ENCODE data around the gene FAM174C.

FAM174C gene

DNA sequence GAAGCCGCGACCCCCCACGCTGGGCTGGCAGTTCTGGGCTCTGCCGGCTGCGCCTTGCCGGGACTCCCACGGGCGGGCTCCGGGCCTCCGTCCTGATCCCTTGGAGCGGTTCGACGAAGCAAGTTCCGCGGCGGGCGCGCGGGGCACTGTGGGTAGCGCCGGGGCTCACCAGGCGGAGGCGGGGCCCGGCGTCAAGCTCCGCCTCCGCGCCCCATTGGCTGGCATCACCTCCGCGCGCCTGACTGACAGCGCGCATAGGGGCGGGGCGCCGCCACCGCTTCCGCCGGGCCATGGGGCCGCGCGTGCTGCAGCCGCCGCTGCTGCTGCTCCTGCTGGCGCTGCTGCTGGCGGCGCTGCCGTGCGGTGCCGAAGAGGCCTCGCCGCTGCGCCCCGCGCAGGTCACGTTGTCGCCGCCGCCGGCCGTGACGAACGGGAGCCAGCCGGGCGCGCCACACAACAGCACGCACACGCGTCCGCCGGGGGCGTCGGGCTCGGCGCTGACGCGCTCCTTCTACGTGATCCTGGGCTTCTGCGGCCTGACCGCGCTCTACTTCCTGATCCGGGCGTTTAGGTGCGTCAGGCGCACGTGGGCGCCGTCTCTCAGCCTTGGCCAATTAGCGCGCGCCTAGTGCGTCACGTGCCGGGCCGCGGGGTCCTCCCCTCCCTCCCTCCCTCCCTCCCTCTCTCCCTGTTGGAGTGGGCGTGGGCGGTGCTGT, at the start of gene FAM174C:
Gene FAM174C (plus strand): TSS at position 271 of the 716 bp plus-strand sequence. CDS start 20 bp downstream, at position 291.
- DNase-seq, result peak; percentile 97

DNA sequence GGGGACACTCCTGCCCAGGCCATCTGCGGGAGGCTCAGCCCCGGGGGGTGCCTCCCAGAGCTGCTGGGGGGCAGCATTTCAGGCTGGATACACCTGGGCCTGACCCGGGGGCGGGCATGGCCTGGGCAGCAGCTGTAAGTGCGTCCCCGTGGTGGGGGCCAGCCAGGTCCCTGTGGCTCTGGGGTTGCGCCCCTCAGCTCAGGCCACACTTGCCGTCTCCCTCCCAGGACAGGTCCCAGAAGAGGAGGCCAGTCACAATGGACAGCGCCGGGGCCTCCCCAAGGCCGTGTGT, 49.2 kb upstream of the FAM174C start:
- no peak for DNase-seq

DNA sequence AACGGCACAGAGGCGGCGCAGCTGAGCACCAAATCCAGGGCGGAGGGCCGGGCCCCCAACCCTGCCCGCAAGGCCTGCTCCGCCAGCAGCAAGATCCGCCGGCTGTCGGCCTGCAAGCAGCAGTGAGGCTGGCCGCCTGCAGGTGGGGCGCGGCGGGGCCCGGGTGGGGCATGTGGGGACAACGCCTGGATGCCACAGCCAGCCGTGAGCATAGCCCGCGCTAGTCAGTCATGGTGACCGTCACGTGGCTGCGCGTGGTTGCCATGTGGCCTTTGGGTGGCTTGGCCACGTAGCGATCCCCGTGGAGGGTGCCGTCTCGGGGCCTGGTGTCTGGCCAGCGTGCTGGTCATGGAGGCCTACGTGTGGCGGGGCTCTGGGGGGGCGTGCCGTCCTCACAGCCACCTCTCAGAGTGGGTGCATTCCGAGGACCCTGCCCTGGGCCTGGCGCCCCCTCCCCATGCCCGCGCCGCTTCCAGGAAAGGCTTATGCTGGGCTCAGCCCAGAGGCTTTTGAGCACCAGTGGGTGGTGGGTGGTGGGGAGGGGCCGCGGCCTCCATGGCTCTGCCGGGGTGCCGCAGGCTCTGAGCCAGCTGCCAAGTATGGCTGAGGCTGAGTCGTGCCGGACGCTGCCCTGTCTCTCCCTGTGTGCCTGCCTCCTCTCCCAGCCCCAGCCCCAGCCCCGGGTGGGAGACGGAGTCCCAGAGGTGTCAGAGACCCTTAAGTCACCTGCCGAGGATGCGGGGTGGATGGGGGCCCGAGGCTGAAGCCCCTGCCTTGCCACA, 48.6 kb upstream of the FAM174C start:
- DNase-seq, result no peak

DNA sequence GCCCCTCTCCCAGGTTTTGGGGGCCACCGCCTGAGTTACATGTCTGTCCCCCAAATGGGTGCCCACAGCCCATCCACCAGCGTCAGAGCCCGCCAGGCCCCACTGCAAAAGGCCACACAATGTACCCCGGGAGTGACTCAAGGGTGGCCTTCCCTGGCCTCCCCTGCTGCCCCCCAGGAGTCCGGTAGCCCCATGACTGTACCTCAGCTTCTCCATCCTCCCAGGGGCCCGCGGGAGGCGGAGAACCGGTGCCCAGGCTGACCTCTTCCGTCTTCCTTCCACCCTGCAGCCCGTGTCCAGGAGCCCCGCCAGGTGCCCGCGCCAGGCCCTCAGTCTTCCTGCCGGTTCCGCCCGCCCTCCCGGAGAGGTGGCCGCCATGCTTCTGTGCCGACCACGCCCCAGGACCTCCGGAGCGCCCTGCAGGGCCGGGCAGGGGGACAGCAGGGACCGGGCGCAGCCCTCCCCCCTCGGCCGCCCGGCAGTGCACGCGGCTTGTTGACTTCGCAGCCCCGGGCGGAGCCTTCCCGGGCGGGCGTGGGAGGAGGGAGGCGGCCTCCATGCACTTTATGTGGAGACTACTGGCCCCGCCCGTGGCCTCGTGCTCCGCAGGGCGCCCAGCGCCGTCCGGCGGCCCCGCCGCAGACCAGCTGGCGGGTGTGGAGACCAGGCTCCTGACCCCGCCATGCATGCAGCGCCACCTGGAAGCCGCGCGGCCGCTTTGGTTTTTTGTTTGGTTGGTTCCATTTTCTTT, 47.9 kb upstream of the FAM174C start:
- no peak for DNase-seq

DNA sequence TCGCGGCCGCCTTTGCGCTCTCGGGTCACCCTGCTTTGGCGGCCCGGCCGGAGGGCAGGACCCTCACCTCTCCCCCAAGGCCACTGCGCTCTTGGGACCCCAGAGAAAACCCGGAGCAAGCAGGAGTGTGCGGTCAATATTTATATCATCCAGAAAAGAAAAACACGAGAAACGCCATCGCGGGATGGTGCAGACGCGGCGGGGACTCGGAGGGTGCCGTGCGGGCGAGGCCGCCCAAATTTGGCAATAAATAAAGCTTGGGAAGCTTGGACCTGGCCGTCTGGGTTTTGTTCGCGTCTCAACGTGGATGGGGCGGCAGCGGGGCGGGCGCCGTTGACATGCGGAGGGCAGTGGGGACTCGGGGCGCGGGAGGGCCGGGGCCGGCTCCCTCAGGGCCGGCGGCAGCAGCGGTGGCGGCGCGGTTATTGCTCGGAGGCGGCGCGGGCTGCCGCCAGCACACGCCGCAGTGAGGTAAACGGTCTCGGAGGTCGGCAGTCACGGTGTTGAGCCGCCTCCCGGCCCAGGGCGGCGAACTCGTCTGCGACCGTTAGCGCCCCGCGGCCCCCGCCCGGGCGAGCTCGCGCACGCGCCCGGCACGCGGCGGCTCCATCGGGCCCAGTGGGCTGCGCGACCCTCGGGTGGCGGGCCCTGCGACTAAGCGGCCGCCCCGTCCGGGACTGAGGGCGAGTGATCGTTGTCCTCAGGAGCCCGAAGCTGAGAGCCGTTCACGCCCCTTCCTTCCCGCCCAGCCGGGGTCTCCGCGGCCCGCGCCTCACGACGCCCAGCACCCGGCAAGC, 47.0 kb upstream of the FAM174C start:
- DNase-seq, result no peak

DNA sequence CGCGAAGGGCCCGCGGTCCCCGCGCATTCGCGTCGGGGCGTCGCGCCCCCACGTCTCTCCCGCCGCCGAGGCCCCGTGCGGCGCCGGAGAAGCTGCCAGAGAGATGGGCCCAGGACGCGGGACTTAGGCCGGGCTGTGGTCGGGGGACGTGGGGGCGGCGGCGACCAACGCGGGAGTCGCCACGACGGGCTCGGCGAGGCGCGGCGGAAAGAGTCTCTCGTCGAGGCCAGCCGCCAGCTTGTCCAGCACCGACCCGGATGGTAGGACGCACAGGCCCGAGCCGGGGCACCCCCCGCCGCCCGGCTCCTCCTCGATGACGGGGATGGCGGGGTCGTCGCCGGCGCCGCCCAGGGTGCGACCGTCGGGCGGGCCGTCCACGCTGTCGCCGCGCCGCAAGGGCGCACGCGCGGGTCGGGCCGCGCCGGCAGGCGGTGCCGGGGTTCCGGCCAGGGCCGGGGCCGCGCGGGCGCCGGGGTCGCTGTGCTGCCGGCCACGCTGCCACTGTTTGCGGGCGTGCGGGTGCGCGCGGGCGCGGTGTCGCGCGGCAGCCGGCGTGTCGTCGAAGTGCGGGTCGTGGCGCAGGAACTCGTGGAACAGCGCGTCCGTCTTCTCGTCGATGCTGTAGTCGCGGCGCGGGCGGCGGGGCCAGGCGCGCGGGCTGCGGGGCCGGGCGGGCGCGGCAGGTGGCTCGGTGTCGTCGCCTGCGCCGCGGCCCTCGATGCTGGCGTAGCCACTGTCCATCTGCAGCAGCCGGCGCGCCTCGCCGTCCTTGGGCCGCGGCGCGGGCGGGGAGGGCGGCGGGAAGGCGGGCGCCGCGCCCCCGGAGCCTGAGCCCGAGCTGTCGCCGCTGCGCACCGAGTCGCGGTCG, 46.0 kb upstream of the FAM174C start:
- no peak for DNase-seq

DNA sequence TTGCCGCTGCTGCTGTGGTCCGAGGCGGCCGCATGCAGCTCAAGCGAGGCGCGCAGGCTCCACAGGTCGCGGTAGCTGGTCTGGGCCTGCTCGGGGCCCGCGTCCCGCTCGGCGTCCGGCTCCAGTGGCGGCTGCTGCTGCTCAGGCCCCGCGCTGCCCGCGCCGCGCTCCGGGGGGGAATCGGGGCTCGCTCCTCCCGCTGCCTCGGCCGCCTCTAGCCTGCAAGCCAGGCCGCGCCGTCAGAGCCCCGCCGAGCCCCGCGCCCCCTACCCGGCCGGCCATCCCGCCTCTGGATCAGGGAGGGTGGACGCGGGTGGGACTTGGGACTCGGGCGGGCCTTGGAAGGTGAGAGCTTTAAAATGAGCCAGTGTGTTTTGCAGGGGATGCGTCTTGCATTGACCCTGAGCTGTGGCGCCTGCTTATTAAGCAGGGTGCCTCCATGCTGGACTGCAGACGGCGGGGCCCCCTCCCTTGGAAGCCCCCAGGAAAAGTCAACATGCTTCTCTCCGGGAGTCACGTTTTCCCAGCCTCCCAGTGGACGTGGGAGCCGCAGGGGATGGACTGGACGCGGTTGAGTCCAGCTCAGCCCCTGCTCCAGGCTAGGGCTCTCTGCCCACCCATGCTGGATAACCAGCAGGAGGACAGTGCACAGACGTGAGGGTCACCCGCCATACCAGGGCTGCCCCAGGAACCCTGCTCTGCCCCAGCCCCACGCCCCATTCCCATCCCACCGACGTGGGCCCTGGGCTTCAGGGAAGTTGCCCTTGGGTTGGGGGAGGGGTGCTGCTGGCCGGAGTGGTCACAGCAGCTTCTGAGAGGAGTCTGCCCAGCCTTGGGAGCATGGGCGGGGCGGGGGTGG, 45.2 kb upstream of the FAM174C start:
- no peak for DNase-seq

DNA sequence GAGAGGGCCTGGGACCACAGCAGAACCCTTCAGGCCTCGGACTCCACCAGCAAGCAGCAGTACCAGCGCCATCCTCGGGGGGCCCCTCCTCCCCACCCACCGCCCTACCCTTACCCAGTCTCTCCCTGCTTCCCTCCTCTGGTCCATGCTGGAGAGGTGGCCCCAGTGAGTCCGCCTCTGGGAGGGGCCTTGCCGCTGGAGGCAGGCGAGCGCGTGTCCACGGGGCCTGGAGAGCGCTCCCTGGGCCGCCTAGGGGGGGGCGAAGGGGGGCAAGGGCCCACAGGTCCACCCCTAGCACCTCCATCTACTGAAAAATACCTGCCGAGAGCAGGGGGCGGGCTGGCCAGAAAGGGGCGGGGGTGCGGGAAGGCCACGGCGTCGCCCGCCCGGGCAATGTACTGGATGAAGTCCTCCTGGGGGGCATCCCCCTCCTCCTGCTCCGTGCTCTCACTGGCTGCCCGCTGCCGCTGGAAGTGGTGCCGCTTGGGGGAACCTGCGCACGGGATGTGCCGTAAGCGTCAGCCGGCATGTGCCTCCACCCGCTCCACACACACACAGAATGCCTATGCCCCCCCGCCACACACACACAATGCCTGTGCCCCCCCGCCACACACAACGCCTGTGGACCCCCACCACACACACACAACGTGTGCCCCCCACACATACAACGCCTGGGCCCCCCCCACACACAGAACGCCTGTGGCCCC, 44.4 kb upstream of the FAM174C start:
- no peak for DNase-seq

DNA sequence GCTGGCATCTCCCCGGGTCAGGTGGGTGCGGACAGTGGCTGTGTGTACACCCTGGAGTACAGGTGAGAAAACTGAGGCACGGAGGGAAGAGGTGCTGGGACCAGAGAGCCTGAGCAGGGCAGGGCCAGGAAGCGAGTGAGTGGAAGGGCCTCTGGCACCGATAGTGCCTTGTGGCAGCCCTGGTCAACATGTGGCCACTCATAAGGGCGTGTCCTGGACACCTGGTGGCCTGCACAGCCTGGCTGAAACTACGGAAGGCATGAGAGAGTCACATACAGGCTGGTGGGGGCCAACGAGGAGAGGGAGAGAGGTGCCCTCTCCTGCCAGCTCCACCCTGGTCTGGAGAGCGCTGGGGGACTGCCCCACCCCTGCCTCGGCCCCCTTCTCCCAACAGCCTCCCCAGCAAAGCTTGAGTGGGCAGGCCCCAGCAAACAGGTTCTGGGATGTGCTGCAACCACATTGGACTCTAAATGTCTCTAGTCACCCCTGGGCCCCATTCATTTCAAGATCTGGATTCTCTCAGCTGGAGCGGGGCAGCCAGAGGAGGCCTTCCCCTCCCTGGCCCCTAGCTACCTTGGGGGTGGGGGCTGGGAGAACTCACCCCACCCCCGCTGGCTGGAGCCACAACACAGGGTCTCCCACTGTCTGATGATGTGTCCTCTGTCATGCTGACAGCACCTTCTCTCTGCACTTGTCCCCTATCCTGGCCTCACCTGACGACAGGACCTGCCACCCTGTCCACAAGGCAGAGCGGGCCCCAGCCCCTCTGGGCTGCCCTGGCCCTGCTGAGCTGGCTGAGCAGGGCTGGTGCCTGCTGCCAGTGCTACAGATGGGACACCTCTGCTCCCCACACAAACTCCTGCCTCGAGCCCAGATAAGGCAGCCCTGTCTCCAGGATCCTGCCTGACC, 43.3 kb upstream of the FAM174C start:
- no peak for DNase-seq

DNA sequence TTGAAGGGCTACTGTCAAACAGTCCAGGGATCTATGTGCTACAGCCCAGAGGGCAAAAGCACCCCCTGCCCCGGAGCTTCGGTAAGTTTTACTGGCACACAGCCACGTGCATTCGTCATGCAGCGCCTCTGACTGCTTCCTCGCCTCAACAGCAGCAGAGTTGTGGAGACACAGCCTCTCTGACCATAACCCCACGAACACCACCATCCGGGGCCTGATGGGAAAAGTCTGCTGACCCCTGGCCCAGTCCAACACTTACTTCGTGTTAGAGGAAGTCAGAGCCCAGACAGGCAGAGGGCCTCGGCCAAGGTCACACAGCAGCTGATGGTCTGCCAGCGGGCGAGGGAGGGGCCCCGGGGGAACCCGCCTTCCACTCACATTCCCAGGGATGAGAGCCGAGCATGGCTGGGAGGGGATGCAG, 42.7 kb upstream of the FAM174C start:
- DNase-seq, result no peak

DNA sequence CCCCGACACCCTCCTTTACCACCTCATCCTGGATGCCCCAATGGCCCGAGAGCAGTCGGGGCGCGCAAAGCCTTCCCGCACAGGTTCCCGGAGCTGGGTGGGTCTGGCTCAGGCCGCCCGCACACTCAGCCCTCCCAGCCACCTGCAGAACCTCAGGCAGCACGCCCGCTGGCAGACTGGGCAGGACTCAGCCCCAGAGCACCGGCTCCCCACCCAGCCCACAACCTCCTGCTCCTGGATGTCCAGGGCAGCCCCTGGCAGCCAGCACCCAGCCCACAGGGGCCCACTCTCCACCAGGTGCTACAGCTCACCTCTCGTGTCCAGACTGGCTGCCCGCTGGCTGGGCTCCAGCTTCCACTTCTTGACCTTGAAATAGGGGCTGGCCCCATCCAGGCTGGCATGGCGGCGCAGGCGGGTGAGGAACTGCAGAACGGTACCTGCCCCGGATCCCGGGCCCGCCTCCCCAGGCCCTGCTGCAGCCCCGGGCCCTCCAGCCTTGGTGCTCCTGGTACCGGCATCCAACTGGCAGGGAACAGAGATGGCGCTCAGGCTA, 42.1 kb upstream of the FAM174C start:
- no peak for DNase-seq

DNA sequence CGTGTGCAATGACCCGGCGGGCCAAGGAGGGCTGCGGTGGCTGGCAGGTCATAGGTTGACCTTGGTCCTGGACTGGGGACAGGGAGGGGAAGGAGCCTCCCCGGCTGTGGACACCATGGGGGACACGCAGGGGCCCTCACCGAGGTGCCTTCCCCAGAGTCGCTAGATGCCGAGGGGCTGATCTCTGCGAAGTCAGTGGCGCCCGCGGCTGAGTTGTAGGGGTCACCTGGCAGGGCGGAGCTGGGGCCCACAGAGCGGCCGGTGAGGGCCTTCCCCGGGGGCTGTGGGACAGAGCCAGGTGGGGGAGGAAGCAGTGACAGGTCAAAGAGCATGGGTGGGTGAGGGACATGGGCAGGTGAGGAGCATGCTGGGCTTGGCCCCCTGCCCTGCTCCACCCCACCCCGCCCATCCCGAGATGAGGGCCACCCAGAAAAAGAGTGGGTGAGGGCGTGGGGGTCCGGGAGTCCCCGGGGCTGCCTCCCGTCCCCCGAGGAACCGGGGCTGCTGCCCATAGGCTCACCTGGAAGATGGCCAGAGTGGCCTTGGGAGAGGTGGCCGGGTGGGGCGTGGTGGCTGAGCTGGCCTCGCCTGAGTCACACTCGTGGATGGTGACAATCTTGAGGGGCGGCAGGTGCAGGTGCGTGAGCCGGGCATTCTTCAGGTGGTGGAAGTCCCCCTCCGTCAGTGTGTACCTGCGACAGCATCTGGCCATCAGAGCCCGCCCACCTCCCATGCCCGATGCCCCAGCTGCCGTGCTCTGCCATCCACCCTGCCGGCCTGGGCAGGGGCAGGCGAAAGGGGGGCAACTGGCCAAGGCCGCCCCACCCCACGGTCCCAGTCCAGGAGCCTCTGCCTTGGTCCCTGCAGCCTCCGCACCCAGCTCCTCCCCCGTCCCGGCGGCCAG, 41.0 kb upstream of the FAM174C start:
- DNase-seq, result no peak

DNA sequence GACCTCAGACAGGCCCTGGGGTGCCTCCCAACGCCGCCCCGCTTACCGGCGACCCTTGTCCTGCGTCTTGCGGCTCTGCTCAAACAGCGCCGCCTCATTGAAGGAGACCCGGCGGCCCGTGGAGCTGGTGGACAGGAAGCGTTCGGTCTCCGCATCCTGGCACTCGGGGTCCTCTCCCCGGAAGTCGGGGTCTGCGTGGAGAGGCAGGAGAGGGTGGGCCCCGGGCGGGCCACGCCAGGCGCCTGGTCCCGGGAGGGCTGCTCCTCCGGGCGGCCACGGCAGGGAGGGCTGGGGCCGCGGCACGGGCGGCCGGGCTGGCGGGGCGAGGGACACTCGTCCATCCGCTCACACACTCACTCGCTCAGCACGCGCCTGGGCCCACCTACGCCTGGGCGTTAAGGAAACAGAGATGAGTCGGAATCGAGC, 40.4 kb upstream of the FAM174C start:
- DNase-seq, result no peak

DNA sequence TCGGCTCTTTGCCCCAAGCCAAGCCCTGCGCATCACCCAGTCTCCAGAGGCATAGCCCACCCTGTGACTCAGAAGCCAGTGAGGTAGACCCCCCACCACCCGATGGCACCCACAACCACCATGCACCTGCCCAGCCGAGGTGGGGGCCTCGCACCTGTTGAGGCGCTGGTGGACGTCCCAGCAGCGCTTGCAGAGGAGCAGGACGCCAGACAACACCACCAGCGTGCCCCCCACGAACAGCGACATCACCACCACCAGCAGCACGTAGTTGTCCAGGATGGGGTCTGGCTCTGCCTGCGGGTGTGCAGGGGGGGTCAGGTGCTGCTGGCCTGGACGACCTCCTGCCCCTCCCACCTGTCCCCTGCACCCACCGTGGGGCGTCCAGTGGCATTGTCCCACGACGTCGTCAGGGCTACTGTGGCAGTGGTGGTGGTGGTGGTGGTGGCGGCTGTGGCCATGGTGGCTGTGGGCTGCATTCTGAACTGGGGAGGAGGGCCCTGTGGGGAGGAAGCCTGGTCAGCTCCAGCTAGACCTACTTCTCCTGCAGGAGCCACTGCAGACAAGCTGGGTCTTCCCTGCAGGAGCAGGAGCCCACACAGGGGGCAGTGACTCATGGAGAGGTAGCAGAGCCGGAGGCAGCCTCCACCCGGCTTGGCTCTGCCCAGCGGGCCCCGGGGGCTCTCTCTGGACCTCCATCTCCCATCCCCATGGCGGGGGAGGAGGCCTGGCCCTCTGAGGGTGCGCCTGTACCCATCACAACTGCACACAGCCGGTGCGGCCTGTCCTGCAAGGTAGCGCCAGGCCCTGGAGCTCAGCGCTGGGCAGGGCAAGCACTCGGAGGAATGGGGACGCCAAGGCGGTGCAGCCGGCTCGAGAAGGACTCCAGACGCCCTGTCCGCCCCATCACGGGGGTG, 39.4 kb upstream of the FAM174C start:
- DNase-seq, result no peak

DNA sequence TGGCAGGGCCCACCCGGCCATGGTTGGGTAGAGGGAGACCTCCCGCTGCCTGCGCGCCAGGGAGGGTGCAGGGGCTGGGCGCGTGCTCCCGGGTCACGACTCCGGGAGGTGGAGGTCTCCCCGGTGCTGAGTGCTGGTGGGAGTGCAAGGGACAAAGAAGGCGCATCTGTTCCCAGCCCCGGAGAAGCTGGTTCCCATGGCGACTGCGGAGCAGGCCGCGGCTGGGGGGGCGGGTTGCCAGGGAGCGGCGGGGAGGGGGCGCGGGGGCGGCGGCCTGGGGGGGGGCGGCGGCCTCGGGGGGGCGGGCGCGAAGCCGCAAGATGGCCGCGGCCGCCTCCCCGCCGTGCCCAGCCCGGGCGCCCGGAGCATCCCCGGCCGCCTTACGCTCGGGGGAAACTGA, 38.8 kb upstream of the FAM174C start:
- DNase-seq, result no peak

DNA sequence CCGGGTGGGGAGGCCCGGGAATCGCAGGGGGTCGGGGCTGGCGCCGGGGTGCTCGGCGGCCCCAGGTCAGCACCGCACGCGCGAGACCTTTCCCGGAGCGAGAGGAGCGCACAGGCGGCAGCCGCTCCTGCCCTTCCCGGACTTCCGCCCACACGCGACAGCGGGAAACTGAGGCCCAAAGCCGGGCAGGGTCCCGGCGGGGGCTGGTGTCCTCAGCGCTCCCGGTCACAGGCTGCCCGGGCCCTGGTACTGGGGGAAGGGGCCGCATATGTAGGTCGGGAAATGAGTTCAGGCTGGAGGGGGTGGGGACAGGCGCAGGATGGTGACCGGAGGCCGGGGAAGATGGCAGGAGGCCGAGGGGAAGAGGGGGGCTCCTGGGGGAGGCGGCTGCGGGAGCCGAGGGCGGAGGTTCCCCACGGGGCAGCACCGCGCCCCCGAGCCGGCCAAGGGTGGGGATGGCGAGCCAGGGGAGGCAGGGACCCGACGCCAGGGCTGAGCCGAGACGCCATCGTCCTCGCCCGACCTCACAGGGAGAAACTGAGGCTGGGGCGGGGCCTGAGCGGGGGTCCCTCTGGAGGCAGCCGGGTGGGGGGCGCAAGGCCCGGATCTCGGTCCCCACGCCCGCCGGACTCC, 38.2 kb upstream of the FAM174C start:
- DNase-seq, result no peak
